H1 (cell line): Measurements from ENCODE around the gene SNRPB. TPM values are rescaled to one million over a fixed set of nuclear protein-coding genes. Genes with fewer than 3 reads are reported as not detected.

ENCODE experiments used
- EGR1 ChIP-seq: IDR thresholded peaks from 2 replicates; pipeline ENCODE4 v1.6.1; 2011; ENCODE audit warnings: low read depth, low read length, borderline replicate concordance
- GTF2F1 ChIP-seq: IDR thresholded peaks from 2 replicates; pipeline ENCODE4 v1.6.1; 2012; ENCODE audit warnings: low read depth, low read length, improper control_type of control experiment, borderline replicate concordance
- JUN ChIP-seq: IDR thresholded peaks from 2 replicates; pipeline ENCODE4 v1.6.1; 2011; ENCODE audit warnings: low read depth, mild to moderate bottlenecking, improper control_type of control experiment, low read length
- KDM4A ChIP-seq: IDR thresholded peaks from one replicate; pipeline ENCODE4 v1.7.1; 2012; ENCODE audit warnings: low read depth, mild to moderate bottlenecking, moderate library complexity, low read length, inconsistent platforms; ENCODE audit not compliant: severe bottlenecking
- POLR2A ChIP-seq, 2 experiments: IDR thresholded peaks; 1 replicate in 1 of 2; 2 replicates in 1 of 2; pipeline ENCODE4 v1.6.1; 2011; ENCODE audit warnings: low read depth in 2 of 2, low read length in 2 of 2, mild to moderate bottlenecking in 2 of 2; ENCODE audit errors: control extremely low read depth in 1 of 2
- RBBP5 ChIP-seq: IDR thresholded peaks from 2 replicates; pipeline ENCODE4 v1.7.1; 2012; ENCODE audit warnings: low read depth, mild to moderate bottlenecking, inconsistent platforms, low read length, moderate library complexity, borderline replicate concordance
- SP1 ChIP-seq: IDR thresholded peaks from 2 replicates; pipeline ENCODE4 v1.6.1; 2011; ENCODE audit warnings: low read depth, low read length
- SP4 ChIP-seq: IDR thresholded peaks from 2 replicates; pipeline ENCODE4 v1.6.1; 2012; ENCODE audit warnings: low read length, inconsistent platforms
- polyA plus RNA-seq, 7 experiments: library from polyadenylated mRNA; depleted of rRNA in 3 of 7; stranded (reverse) in 5 of 7; unstranded in 2 of 7; fragments of >200 nt in 5 of 7; fragments of 200-250 nt in 2 of 7; gene quantifications; 1 replicate in 5 of 7; 2 replicates in 1 of 7; 4 replicates in 1 of 7; pipeline versions ENCODE4 v1.2.1 to v1.2.3, GENCODE V29; 2011 to 2013; ENCODE audit warnings: missing spikeins in 2 of 7, mixed read lengths in 2 of 7
- total RNA-seq: library from RNA; stranded (reverse); fragmentation: NEBNext Ultra II Directional; extraction: Animal tissue kit (Norgen Biotek cat#: 25700); gene quantifications from 2 replicates; pipeline ENCODE4 v1.2.1, GENCODE V29; 2021

SNRPB gene
- total and polyA plus RNA-seq, 2 of the 8 experiments (the other 6 are each of a cell fraction or from before 2014, with no cell fraction given), result 507 to 589 TPM

DNA sequence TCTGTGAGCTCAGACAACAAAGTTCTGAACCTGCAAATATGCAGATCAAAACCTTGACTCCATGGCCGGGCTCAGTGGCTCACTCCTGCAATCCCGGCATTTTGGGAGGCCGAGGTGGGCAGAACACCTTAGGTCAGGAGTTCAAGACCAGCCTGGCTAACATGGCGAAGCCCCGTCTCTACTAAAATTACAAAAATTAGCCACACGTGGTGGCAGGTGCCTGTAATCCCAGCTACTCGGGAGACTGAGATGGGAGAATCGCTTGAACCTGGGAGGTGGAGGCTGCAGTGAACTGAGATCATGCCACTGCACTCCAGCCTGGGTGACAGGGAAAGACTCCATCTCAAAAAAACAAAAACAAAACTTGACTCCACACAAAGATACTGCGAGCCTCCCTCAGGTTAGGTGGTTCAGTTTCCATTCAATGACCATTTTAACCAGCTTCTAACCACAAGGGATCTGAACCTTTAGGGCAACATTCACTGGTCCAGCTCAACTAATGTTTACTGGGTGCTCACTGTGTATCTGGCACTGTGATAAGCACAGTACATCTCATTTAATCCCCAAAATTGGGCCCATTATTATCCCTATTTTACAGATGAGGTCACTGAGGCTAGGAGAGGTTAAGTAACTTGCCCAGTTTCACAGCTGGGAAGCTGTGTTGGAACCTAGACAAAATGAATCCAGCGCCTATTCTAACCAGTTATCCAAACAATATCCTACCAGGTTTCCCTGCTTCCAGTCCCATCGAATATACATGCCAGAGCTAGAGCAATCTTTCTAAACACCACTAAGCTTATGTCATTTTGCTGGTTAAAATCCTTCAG lies 1.8 kb downstream of the SNRPB start (continued):
- TF ChIP-seq RBBP5, result no peak
- no peak for TF ChIP-seq KDM4A
- no peak for TF ChIP-seq GTF2F1
- no peak for TF ChIP-seq EGR1
- TF ChIP-seq POLR2A (IDR thresholded peaks at IDR 0.05; ENCODE audit: control extremely low read depth in 1 of 2, low read depth in 2 of 2, low read length in 2 of 2), result no peak
- TF ChIP-seq SP1, result no peak
- no peak for TF ChIP-seq SP4
- TF ChIP-seq JUN, result no peak
